HepG2 (cell line): ENCODE data around the gene C1R. TPM values are rescaled to one million over a fixed set of nuclear protein-coding genes. Genes with fewer than 3 reads are reported as not detected.

ENCODE experiments used
- AGO1 ChIP-seq: fragments of 200-400 bp; formaldehyde crosslinking; IDR thresholded peaks from 2 replicates; pipeline ENCODE4 v1.6.1; 2017; ENCODE audit warnings: mild to moderate bottlenecking, low read depth, low read length, moderate library complexity; ENCODE audit not compliant: poor library complexity, severe bottlenecking
- NR3C1 ChIP-seq: sonication (generic); formaldehyde crosslinking; IDR thresholded peaks from 2 replicates; pipeline ENCODE4 v1.4.0; 2020; ENCODE audit warnings: missing genetic modification reagents
- PHF5A ChIP-seq: IDR thresholded peaks from one replicate; pipeline ENCODE4 v1.6.1; 2018; ENCODE audit warnings: low read depth, missing genetic modification reagents; ENCODE audit not compliant: unreplicated experiment
- ZFX ChIP-seq: sonication (generic); formaldehyde crosslinking; IDR thresholded peaks from 2 replicates; pipeline ENCODE4 v1.4.0; 2020; ENCODE audit warnings: mild to moderate bottlenecking, low read depth, missing genetic modification reagents, moderate library complexity
- ZNF337 ChIP-seq: sonication (generic); formaldehyde crosslinking; IDR thresholded peaks from 2 replicates; pipeline ENCODE4 v1.5.1; 2020; ENCODE audit warnings: missing genetic modification reagents, low read depth, mild to moderate bottlenecking, borderline replicate concordance
- ZNF83 ChIP-seq: sonication (generic); formaldehyde crosslinking; IDR thresholded peaks from 2 replicates; pipeline ENCODE4 v1.4.0; 2020; ENCODE audit warnings: missing genetic modification reagents, mild to moderate bottlenecking, borderline replicate concordance
- polyA plus RNA-seq, 8 experiments: library from polyadenylated mRNA; depleted of rRNA in 3 of 8; stranded (reverse) in 7 of 8; unstranded in 1 of 8; fragments of >200 nt; fragmentation: Illumina TruSeq in 4 of 8; extraction: Trizol in 4 of 8; gene quantifications; 2 replicates each; pipeline versions ENCODE4 v1.2.1 to v1.2.3, GENCODE V29; 2011 to 2016; ENCODE audit warnings: low read depth in 4 of 8, missing spikeins in 1 of 8, mixed read lengths in 1 of 8; ENCODE audit not compliant: insufficient read depth in 1 of 8
- total RNA-seq, 5 experiments: library from RNA; depleted of rRNA; stranded (reverse); fragments of >200 nt; fragmentation: Illumina TruSeq; extraction: Trizol; gene quantifications; 2 replicates each; pipeline ENCODE4 v1.2.3, GENCODE V29; 2016; ENCODE audit warnings: low read depth in 1 of 5
- TF ChIP-seq, protein P1 (sequence below): sonication (generic); formaldehyde crosslinking; IDR thresholded peaks from 2 replicates; pipeline ENCODE4 v1.5.1; 2020; ENCODE audit warnings: mild to moderate bottlenecking, missing genetic modification reagents, moderate library complexity
- TF ChIP-seq, protein P2 (sequence below): sonication (generic); formaldehyde crosslinking; IDR thresholded peaks from 2 replicates; pipeline ENCODE4 v1.5.1; 2020; ENCODE audit warnings: missing genetic modification reagents, mild to moderate bottlenecking, borderline replicate concordance
- TF ChIP-seq, protein P3 (sequence below): IDR thresholded peaks from 2 replicates; pipeline ENCODE4 v1.6.1; 2016; ENCODE audit warnings: missing genetic modification reagents, missing compliant biosample characterization
- TF ChIP-seq, protein P4 (sequence below): sonication (generic); formaldehyde crosslinking; IDR thresholded peaks from 2 replicates; pipeline ENCODE4 v1.5.0; 2020; ENCODE audit warnings: missing genetic modification reagents
- TF ChIP-seq, protein P5 (sequence below): sonication (generic); formaldehyde crosslinking; IDR thresholded peaks from 2 replicates; pipeline ENCODE4 v1.5.1; 2020; ENCODE audit warnings: missing genetic modification reagents, mild to moderate bottlenecking, borderline replicate concordance

Gene C1R
- total and polyA plus RNA-seq, 2 of the 13 experiments (the other 11 are each of a cell fraction or from before 2014, with no cell fraction given), result 3.5 to 6.5 TPM

DNA sequence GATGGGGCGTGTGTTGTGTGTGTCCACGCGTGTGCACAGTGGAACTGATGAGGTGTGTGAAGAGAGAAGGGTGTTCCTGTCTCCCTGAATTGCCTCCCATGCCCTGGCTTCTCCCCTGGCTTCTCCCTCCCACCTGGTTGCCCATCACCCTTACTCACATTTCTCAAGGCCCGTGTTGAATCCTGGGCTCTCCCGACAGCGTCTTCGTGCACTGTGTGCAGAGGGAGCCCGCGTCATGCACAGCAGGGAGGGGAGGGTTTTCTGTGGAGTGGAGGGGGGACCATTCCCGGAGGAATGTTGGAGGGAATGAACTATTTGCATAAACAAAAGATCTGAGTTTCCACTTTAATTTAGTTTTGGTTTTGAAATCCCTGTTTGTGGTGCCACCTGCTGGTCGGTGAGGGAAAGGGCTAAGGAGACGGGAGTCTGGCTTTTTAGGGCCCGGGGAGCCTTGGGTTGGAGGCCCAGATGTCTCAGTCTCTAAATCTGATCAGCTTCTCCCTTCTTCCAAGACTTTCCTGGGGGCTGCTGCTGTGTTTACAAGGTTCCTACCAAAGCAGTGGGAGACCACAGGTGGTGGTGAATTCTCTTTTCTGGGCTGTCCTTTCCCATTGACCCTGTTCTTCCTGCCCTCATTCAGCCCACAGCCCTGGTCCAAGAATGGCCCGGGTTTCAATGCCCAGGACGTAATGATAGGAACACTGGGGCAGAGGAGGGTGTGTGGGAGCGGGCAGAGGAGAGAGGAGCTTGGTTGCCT lies at the start of gene C1R (continued):
- TF ChIP-seq, protein P1, sequence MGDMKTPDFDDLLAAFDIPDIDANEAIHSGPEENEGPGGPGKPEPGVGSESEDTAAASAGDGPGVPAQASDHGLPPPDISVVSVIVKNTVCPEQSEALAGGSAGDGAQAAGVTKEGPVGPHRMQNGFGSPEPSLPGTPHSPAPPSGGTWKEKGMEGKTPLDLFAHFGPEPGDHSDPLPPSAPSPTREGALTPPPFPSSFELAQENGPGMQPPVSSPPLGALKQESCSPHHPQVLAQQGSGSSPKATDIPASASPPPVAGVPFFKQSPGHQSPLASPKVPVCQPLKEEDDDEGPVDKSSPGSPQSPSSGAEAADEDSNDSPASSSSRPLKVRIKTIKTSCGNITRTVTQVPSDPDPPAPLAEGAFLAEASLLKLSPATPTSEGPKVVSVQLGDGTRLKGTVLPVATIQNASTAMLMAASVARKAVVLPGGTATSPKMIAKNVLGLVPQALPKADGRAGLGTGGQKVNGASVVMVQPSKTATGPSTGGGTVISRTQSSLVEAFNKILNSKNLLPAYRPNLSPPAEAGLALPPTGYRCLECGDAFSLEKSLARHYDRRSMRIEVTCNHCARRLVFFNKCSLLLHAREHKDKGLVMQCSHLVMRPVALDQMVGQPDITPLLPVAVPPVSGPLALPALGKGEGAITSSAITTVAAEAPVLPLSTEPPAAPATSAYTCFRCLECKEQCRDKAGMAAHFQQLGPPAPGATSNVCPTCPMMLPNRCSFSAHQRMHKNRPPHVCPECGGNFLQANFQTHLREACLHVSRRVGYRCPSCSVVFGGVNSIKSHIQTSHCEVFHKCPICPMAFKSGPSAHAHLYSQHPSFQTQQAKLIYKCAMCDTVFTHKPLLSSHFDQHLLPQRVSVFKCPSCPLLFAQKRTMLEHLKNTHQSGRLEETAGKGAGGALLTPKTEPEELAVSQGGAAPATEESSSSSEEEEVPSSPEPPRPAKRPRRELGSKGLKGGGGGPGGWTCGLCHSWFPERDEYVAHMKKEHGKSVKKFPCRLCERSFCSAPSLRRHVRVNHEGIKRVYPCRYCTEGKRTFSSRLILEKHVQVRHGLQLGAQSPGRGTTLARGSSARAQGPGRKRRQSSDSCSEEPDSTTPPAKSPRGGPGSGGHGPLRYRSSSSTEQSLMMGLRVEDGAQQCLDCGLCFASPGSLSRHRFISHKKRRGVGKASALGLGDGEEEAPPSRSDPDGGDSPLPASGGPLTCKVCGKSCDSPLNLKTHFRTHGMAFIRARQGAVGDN (CRISPR knock-in tag), result peak; percentile 51
- TF ChIP-seq NR3C1 (no peak), ZNF337 (no peak), ZFX (CRISPR knock-in tag) (0 out of 2 replicates have a peak, but pooled peaks have one; percentile 28), PHF5A (CRISPR knock-in tag) (no peak), ZNF83 (CRISPR knock-in tag) (no peak), AGO1 (peak; percentile 5)
- TF ChIP-seq, protein P2, sequence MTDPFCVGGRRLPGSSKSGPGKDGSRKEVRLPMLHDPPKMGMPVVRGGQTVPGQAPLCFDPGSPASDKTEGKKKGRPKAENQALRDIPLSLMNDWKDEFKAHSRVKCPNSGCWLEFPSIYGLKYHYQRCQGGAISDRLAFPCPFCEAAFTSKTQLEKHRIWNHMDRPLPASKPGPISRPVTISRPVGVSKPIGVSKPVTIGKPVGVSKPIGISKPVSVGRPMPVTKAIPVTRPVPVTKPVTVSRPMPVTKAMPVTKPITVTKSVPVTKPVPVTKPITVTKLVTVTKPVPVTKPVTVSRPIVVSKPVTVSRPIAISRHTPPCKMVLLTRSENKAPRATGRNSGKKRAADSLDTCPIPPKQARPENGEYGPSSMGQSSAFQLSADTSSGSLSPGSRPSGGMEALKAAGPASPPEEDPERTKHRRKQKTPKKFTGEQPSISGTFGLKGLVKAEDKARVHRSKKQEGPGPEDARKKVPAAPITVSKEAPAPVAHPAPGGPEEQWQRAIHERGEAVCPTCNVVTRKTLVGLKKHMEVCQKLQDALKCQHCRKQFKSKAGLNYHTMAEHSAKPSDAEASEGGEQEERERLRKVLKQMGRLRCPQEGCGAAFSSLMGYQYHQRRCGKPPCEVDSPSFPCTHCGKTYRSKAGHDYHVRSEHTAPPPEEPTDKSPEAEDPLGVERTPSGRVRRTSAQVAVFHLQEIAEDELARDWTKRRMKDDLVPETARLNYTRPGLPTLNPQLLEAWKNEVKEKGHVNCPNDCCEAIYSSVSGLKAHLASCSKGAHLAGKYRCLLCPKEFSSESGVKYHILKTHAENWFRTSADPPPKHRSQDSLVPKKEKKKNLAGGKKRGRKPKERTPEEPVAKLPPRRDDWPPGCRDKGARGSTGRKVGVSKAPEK (CRISPR knock-in tag), result no peak
- TF ChIP-seq, protein P3, sequence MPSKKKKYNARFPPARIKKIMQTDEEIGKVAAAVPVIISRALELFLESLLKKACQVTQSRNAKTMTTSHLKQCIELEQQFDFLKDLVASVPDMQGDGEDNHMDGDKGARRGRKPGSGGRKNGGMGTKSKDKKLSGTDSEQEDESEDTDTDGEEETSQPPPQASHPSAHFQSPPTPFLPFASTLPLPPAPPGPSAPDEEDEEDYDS (CRISPR knock-in tag), result no peak
- TF ChIP-seq, protein P4, sequence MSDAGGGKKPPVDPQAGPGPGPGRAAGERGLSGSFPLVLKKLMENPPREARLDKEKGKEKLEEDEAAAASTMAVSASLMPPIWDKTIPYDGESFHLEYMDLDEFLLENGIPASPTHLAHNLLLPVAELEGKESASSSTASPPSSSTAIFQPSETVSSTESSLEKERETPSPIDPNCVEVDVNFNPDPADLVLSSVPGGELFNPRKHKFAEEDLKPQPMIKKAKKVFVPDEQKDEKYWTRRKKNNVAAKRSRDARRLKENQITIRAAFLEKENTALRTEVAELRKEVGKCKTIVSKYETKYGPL (CRISPR knock-in tag), result no peak
- TF ChIP-seq, protein P5, sequence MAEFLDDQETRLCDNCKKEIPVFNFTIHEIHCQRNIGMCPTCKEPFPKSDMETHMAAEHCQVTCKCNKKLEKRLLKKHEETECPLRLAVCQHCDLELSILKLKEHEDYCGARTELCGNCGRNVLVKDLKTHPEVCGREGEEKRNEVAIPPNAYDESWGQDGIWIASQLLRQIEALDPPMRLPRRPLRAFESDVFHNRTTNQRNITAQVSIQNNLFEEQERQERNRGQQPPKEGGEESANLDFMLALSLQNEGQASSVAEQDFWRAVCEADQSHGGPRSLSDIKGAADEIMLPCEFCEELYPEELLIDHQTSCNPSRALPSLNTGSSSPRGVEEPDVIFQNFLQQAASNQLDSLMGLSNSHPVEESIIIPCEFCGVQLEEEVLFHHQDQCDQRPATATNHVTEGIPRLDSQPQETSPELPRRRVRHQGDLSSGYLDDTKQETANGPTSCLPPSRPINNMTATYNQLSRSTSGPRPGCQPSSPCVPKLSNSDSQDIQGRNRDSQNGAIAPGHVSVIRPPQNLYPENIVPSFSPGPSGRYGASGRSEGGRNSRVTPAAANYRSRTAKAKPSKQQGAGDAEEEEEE (CRISPR knock-in tag), result no peak
